GM19238 (cell line): ENCODE results near the gene CAPSL.
A peak's percentile ranks its signal among the peaks of the same experiment; 100 is the strongest.
"Not testable (repeated sequence)": the region's sequence is repeated elsewhere in the genome, so short reads cannot be mapped to it uniquely, and the experiment has no call there.

Experiments used
- DNase-seq: peaks from one replicate; pipeline ENCODE4 v3.0.0; 2011; ENCODE audit warnings: low spot score; ENCODE audit not compliant: insufficient read length

Gene CAPSL

DNA sequence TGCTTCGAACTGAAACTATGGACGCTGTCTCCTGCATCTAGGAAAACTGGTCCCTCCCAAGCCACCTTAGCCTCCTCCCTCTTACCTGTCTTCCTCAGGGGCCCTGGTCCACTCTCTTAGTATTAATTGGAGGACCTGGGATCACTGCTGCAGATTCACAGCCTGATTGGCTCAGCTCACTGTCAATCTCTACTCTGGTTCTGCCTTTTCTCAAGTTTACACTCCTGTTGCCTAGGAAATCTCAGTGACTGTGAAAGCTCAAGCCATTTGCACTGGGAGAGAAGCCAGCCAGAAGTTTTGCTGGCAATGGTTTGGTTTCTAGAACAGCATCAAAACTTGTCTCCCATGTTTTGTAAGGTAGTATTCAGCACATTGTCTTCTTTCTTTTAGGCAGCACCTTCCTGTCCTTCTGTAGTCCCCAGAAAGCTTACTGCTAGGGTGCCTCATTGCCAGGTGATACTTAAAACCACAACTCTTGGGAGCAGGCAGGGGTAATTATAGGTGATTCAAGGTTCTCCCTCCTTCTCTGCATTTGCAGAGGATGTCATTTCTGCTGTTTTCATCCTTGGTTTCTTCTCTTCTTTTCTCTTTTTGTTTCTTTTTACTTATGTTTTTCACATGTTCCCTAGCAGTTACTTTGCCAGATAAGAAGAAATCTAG is at the start of gene CAPSL:
TSS of gene CAPSL (minus strand) at position 55 of the 660 bp plus-strand sequence. CDS start 17,502 bp downstream, outside the sequence.
- no peak for DNase-seq

DNA sequence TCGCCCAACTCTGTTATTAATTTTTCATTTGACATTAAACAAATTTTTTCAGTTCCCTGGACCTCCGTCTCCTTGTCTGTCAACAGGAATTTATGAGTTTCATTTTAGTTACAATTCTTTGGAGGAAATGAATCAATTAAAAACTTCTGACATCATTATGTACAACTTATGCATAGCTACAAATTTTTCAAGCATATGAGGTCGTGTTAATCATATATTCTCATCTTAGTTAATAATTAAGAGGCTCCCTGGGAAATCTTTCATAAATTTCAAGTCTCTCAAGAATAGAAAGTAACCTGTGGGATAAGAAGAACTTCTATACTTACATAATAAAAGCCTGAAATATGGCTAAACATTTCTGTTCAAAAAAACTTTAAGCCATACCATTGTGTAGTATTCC is 49.4 kb upstream of the CAPSL start:
- no peak for DNase-seq

DNA sequence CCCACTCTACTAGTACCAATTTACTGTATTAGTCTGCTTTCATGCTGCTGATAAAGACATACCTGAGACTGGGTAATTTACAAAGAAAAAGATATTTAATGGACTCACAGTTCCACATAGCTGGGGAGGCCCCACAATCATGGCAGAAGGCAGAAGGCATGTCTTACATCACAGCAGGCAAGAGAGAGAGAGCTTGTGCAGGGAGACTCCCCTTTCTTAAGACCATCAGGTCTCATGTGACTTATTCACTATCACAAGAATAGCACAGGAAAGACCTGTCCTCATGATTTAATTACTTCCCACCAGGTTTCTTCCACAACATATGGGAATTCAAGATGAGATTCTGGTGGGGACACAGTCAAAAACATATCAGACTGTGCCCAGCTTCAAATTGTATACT is 41.3 kb upstream of the CAPSL start:
- no peak for DNase-seq

DNA sequence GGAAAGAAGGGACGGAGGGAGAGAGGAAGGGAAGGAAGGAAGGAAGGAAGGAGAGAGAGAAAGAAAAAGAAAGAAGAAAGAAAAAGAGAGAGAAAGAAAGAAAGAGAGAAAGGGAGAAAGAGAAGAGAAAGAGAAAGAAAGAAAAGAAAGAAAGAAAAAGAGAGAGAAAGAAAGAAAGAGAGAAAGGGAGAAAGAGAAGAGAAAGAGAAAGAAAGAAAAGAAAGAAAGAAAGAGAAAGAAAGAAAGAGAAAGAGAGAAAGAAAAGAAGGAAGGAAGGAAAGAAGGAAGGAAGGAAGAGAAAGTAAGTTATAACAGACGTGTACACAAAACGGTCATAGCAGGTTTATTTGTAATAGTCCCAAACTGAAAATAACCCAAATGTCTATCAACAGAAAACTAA is 38.4 kb upstream of the CAPSL start:
- not testable (repeated sequence) for DNase-seq

DNA sequence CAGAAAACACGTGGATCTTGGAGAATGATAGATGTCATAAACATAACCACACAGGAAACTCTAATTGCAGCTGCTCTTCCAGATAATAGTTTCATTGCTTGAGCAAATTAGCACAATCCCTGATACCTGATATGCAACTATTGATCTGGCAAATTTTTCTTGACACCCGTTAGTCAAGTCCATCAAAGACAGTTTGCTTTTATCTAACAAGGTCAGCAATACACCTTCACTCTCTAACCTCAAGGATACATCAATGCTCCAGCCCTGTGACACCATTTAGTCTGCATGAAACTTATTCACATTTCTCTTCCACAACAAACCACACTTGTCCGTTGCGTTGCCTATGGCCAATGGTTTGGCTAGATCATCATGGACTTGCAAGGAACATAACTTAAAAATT is 36.1 kb upstream of the CAPSL start:
- no peak for DNase-seq

DNA sequence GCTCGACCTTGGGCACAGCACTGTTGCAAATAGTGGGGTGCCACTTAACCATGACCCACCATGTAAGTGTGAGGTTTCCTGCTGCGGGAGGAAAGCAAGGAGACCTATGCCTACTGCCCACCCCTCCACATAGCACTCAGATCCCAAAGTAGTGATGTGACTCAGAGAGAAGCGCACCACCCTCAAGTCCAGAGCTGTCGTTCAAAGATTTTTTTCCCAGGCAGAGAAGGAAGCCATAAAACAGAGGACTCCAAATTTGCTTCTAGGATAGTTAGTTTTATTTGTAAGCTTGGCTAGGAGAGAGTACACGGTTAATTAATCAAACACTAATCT is 33.4 kb upstream of the CAPSL start:
- DNase-seq, result no peak

DNA sequence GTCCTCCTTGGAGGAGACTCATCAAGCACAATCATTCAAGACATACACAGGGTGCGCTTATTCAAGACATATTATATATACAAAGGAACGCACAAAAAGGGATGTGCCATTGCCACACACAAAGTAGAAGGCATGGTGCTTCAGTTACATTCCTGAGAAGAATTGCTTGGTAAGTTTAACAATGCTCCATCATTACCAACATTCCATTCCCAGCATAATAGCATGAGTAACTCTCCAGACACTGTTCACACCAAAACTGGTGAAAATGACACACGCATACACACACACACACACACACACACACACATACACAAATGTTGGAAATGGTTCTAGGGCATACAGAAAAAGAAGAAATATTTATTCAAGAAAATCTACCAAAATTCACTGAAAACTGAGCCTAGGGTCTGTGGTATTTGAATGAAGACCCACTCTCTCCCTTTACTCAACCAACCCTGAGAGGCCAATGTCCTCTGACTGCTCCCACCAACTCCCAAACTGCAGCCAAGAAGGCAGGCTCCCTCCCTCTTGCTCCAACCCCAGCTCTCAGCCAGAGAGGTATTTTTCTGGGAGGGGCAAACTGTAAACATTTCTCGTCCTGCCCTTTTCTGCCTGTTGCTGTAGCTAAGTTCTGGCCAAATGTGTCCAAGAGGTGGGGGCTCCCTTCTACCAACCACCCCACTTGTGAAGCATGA is 32.9 kb upstream of the CAPSL start:
- no peak for DNase-seq

DNA sequence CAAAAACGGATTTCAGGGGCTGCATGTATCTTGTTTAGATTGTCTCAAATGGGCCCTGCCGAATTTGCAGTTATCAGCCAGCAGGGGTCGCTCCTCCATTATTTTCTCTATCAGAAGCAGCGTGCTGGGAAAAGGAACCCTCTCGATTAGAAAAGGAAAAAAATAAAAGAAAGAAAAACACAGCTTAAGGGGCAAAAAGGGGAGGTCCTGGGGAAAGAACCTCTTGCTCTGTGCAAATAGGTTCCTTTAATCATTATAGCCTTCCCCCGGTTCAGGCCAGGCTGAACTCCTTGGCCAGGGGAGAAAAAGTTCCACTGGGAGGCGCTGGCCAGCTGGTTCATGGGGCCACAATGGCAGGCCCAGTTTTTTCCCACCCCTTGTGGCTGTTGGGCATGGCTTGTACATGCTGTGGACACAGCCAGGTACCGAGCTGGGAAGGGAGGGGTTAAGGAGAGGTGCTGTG is 25.0 kb upstream of the CAPSL start:
- no peak for DNase-seq

DNA sequence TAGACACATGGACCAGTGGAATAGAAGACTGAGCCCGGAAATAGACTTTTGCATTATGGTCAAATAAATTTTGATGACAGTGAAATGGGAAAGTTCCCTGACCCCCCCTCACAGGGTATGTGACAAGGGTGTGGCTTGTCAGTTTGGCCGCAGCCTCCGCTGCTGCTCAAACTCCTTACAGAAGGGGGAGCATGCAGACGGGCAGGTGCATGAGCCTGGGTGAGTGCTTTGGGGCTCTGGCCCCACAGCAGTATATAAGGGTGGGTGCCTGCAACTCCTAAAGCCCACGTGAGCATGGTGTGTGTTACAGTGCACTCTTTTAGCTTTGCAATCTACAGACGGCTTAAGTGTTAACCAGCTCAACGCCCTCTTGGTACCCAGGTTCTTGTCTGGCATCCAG is 21.9 kb upstream of the CAPSL start:
- no peak for DNase-seq

DNA sequence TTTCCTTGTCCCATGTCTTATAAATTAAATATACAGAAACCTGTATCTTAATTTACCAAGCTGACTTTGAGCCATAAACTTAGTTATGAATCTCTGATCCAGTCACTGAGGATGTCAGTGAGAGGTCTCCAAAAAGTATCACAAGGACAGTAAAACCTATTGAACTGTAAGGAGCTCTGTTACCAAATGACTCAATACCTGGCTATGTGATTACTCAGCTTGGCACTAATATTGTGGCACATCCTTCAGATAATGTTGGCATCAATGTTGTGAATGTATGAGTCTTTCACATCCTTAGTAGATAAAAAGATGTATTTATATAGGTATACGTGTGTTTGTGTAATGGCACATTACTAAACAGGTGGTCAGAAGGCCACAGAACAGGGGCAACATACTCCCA is 18.0 kb upstream of the CAPSL start:
- no peak for DNase-seq

DNA sequence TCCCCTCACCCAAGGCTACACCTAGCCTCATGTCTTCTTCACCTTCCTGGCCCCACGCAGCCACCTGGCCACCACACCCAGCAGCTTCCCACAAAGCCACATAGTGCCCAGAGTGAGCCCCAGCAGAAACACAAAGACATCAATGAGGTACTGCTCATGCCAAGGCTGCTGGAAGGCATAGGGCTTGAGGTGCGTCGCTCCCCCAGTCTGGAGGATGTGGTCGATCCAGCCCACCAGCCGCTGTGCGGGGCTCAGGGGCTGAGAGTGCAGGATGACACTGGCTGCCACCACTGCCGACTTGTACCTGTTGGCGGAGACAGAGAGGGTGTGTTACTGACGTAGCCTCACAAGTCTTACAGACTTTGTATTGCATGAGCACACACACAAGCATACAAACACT is 15.8 kb upstream of the CAPSL start:
- no peak for DNase-seq

DNA sequence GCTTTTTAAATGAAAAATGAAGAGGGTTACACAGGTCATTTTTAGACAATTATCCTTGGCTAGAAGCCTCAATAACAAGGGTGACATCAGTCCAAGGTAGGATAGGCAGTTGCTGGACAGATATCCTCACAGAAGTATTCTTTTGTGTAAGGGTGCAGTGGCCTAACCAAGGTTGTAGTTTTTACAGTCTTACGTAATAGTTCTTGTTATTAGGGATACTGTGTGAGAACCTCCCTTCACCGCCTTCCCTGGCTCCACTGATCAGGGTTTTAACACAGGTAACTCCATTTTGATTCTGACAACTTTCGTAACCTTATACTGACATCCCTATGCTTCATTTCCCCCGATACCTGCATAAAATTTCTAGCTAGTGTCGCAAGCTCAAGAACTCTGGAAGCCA is 8.7 kb upstream of the CAPSL start:
- no peak for DNase-seq

DNA sequence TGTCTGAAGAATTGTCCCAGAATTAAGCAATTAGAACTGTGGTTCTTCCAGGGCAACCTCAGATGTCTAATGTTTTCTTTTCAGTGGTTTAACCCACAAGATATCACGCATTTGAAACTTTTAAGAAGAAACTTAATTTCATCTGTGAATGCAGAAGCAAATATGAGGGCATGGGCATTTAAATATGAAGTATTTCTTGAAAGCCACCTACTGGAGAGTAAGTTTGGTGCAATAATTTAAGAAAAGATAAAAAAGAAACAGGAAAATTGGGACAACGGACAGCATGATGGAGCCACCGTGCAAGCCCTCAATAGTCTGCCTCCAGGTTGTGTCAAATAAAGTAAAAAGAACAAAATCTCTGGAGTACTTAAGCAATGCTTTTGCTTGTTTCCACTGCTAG is 1.2 kb upstream of the CAPSL start:
- no peak for DNase-seq

DNA sequence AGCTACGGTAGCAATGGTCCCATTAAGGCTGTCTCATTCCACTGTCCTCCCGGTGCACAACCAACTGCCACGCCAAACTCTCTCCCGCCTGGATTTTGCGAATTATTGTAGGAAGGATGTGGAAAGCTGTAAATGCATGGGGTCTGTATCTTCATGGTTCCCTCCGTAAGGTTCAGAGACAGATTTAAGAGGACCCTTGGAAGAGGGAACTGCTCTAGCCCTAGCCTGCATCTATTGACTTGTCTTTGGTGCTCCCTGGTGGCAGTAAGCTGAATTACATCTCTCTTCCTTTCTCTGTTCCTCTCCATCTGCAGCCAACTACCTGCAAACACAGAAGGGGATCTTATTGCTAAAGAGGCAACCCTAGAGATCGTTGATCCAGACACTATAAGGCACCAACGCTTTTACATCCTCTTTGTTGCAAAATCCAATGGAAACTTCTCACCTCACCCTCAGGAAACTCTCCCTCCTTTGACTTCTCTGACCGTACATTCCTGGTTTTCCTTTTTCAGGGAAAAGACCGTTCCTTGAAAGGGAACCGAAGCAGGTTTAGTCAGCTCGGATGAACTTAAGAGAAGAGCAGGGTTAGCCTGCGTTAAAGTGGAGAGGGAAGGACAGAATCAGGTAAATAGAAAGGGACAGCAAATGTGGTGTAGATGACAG is 11.9 kb downstream of the CAPSL start:
- DNase-seq, result peak; percentile 41

DNA sequence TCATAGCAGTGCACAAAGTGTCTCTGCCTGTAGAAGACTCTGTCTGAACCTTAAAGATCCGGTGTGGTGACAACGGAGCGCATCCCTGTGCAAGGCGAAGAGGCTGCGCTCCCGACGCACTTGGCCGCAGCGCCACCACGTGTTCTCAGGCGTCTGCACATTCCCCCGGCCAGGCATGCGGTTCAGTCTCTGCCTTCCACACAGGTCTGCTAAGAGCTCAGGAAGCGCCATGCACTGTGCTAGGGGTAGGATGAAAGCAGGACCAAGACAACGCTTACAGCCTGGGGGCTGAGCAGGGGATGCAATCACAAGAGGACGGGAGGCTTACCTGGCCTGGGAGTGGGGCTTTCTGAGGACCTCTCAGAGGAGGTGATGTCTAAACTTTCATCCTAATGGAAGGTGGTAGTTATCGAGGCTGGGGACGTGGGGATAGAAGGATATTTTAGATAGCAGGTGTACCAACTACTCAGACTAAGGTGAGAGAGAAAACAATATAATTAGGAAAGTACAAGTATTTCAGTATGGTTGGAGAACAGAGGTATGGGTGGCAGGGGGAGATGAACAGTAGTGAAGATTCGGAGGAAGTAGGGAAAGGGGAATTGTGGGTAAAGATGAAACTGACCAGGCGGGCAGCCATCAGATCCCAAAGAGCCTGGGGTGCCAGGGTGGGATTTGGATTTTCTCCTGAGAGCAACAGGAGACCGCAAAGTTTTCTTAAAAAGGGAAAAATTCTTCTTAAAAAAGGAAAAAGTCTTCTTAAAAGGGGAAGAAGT is 13.3 kb downstream of the CAPSL start:
- peak; percentile 40 for DNase-seq

DNA sequence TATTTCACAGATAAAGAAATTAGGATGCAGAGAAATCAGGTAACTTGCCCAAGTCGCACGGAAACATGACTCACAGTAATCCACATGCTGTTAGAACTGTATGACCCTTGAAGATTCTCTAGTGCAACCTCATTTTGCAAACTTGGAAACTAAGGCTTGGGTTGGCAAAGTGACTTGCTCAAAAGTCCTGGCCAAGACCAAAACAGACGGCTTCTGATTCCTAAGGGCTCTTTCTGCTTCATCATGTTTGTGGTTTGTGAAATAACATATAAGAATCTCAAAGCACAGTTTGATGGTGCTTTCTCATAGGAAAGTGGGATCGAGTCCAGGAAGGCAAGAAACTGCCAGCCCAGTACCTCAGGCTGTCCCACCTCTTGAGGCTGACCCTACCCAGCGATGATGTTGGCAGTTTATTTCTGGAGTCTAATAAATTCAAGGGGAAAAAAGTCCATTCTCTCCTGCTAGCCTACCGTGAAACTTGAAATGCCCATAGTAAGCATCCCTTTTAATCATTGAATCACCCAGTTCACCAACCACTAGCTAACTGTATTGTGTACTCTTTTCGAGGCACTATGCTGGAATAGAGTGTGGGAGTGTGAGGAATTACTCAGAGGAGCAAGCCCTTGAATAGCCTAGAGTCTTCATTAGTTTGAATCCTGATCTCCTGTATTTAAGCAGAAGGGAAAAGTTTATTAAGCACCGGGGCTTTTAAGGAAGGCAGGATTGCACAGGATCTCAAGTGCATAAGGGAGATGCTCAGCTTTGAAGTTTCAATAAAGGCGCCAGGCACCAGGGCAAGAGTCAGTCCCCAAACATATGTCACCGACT is 14.1 kb downstream of the CAPSL start:
- no peak for DNase-seq

DNA sequence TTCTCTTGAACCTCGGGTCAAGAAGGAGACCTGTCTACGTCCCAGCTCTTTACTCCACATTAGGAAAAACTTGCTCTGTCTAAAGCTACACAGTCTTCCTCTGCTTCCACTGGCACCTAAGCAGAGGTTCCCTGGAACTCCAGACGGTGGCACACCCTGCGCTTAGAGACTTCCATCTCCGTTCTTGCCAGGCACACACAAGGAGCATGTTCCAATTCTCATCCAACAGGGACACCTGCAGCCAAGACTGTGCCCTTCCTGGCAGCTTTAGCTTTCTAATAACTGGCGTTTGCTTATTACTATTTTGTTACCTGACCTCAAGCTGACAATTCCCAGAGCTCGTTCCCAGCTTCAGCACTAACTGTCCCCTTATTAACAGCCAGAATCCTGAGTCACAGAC is 16.0 kb downstream of the CAPSL start:
- DNase-seq, result no peak

DNA sequence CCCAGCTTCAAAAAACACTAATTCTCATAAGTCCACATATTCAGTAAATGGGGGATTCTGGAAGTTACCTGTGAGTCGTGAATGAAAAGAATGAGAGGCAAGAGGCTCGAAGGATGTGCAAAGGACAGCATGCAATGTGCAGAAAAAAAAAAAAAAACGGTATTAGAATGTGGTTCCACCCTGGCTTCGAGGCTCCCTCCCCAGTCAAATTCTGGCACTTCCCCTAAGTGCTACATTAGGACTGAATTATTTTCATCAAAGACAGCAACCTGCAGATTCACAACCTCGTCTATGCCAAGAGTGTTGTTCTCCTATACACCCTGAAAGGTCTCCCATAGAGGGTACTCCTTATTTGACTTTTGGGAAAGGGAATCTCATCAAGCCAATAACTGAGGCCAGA is 16.5 kb downstream of the CAPSL start:
- no peak for DNase-seq

DNA sequence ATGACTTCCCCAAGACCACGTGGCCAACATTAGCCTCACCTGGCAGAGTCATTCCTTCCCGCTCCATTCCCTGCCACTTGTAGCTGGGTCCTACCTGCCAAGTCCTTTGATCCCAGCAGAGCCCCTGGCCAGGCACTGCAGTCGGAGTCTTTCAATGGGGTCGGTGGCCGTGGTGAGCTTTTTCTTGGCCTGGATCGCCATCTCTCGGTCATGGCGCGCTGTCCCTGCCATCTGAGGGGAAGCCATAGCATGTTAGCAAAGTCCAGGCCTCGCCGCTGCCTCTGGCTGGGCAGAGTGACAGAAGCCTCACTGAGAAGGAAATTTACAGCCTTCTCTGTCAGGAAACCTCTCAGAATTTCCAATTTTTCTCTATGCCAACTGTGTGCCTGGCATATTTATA is 17.5 kb downstream of the CAPSL start:
- no peak for DNase-seq

DNA sequence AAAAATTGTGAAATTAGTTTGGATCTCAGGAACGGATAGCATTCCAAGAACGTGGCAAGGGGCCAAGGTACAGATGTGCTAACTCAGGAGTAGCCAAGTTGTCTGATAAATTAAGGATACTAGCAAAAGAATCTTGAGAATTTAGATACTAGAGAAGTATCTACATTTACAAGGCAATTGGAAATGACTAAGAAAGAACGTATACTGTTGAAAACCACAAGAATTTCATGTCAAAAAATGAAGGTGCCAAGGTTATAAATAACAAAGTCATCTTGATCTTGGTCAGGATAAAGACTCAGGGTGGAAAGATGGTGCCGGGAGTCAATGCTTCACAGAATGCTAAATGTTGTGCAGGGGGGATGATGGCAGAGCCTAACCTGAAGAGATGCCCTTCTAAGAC is 19.2 kb downstream of the CAPSL start:
- no peak for DNase-seq

DNA sequence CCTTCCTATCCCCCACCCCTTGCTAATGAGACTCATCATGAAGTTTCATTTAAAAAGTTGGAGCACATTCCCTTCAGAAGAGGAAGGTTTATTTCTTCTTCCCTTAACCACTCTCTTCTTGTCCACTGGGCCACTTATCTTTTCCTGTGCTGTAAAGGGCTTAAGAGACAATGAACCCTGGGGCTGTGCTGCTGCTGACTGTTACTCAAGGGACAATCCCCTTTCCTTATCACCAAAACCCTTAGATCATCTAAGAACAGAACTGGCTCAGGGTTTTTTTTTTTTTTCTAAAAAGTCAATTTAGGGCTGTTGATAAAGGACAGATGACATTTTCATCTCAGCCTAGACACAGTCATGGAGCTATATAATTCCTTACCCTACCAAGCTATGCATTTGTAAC is 29.6 kb downstream of the CAPSL start:
- no peak for DNase-seq
